Psoas muscle (tissue), 8 donors: ENCODE data around the gene IL17RB. TPM values are rescaled to one million over a fixed set of nuclear protein-coding genes. Genes with fewer than 3 reads are reported as not detected.

Source experiments
- ATAC-seq, 4 donors: fragments of 200-7000 bp; cut with Tn5 transposase; one replicate each; pipeline ENCODE4 v1.9.1; 2020; ENCODE audit warnings: moderate library complexity in 3 of 4, mild to moderate bottlenecking in 2 of 4
- DNase-seq, 2 donors: peaks; one replicate each; pipeline ENCODE4 v3.0.0-alpha.2; 2020
- H3K27ac ChIP-seq: fragments of 200-600 bp; one replicate; pipeline ENCODE4 v1.8.0; 2022
- H3K27me3 ChIP-seq, 3 donors: fragments of 200-600 bp in 1 of 3; one replicate each; pipeline versions ENCODE4 v1.6.1 to v1.8.0; 2013 to 2022; ENCODE audit warnings: low read length in 2 of 3, mild to moderate bottlenecking in 2 of 3, moderate library complexity in 1 of 3; ENCODE audit not compliant: insufficient read depth in 3 of 3
- H3K36me3 ChIP-seq, 2 donors: fragments of 200-600 bp in 1 of 2; one replicate each; pipeline versions ENCODE4 v1.6.1 to v1.8.0; 2013 to 2022; ENCODE audit warnings: low read depth in 1 of 2, mild to moderate bottlenecking in 1 of 2, moderate library complexity in 1 of 2; ENCODE audit not compliant: insufficient read depth in 1 of 2
- H3K4me1 ChIP-seq: fragments of 200-600 bp; one replicate; pipeline ENCODE4 v1.8.0; 2022
- H3K4me3 ChIP-seq: fragments of 200-600 bp; one replicate; pipeline ENCODE4 v1.8.0; 2022; ENCODE audit warnings: mild to moderate bottlenecking
- H3K9me3 ChIP-seq: fragments of 200-600 bp; one replicate; pipeline ENCODE4 v1.8.0; 2022
- CTCF ChIP-seq: fragments of 200-600 bp; IDR thresholded peaks from one replicate; pipeline ENCODE4 v1.8.0; 2022; ENCODE audit warnings: antibody characterized with exemption
- WGBS, 3 donors: extraction: QIAGEN DNeasy Blood & Tissue Kit; methylation state at CpG; one replicate each; pipeline versions ENCODE4 v1.1.6 to v1.1.7; 2013; 5-methylcytosine and 5-hydroxymethylcytosine counted together
- intact Hi-C, 2 donors: fragments of 100-400 bp; cut with DNase I; formaldehyde crosslinking; loops; one replicate each; pipeline versions ENCODE4 v1.11.0 to v1.14.2; 2022
- polyA plus RNA-seq, 3 donors: library from polyadenylated mRNA; stranded (reverse); fragments of 200-250 nt; gene quantifications; one replicate each; pipeline ENCODE4 v1.2.3, GENCODE V29; 2013
- total RNA-seq, 4 donors: library from RNA; stranded (reverse); fragmentation: NEBNext Ultra II Directional in 2 of 4; extraction: Animal tissue kit (Norgen Biotek cat#: 25700) in 2 of 4; gene quantifications; one replicate each; pipeline versions ENCODE4 v1.2.1 to v1.2.4, GENCODE V29; 2021 to 2023
- donor health status: healthy with polysubstance abuse.
- donor health status: DM: no; HTN: no; CAD: no; lungs with moderate emphysema.
- donor health status: Bipolar disorder and iron deficiency.
- donor health status: healthy.
- donor health status: DM: yes; HTN: yes; CAD: no.
- donor health status: DM: no; HTN: no; CAD: no.
- donor health status: DM: no; HTN: no; CAD: no.
- donor health status: DM: yes; HTN: yes; CAD: no.

The IL17RB gene
- total and polyA plus RNA-seq, 7 donors: 0.08 to 1.3 (median 0.96) TPM

GRCh38 chr3:53804697-53805462 lies 41.5 kb upstream of the IL17RB start:
- Histone ChIP-seq H3K27me3 (peaks cover 0 to 3% (median 0%) of the 10 kb centered on the region in 3 donors), H3K27ac (no peak overlapping the region), H3K9me3 (no peaks in the 10 kb centered on the region), H3K4me3 (no peak overlapping the region), H3K36me3 (no peaks in the 10 kb centered on the region), H3K4me1 (peaks cover 4% of the 10 kb centered on the region)
- WGBS, 3 donors: 74 to 82% (median 75%) methylated on average over 14 of the region's 14 CpGs
- ATAC-seq (no peak), DNase-seq (no peak)
- intact Hi-C loops: no loop called here
- no peak for TF ChIP-seq CTCF

- ATAC-seq: no peak
- H3K4me1 ChIP-seq: peaks cover 4% of the 10 kb centered on the region
- peaks cover 0 to 3% (median 0%) of the 10 kb centered on the region in 3 donors for H3K27me3 ChIP-seq
- 80 to 95% (median 93%) methylated on average over 3 to 4 of the region's 4 CpGs for WGBS, 3 donors
- no peaks in the 10 kb centered on the region for H3K9me3 ChIP-seq
- intact Hi-C loops: no loop called here
- H3K27ac ChIP-seq: no peak overlapping the region
- no peak overlapping the region for H3K4me3 ChIP-seq
- no peak for DNase-seq
- no peak for TF ChIP-seq CTCF
- H3K36me3 ChIP-seq: no peaks in the 10 kb centered on the region
Observed at GRCh38 chr3:53805463-53806159, 40.8 kb upstream of the IL17RB start.

GRCh38 chr3:53806182-53807116 lies 39.9 kb upstream of the IL17RB start:
- Histone ChIP-seq H3K27me3 (peaks cover 0 to 3% (median 0%) of the 10 kb centered on the region in 3 donors), H3K36me3 (no peaks in the 10 kb centered on the region), H3K4me3 (no peak overlapping the region), H3K9me3 (no peaks in the 10 kb centered on the region), H3K27ac (no peak overlapping the region), H3K4me1 (peaks cover 4% of the 10 kb centered on the region)
- intact Hi-C loops: no loop called here
- ATAC-seq: peak; percentile 61 to 89 (median 68)
- TF ChIP-seq CTCF: no peak
- 45 to 56% (median 47%) methylated on average over 10 of the region's 10 CpGs for WGBS, 3 donors
- DNase-seq: no peak

- 83 to 87% (median 86%) methylated on average over 15 of the region's 15 CpGs for WGBS, 3 donors
- Histone ChIP-seq H3K36me3 (no peaks in the 10 kb centered on the region), H3K4me1 (peaks cover 4% of the 10 kb centered on the region), H3K27ac (no peak overlapping the region), H3K9me3 (no peaks in the 10 kb centered on the region), H3K27me3 (peaks cover 0 to 3% (median 0%) of the 10 kb centered on the region in 3 donors), H3K4me3 (no peak overlapping the region)
- DNase-seq: no peak
- no peak for ATAC-seq
- no peak for TF ChIP-seq CTCF
- intact Hi-C loops: no loop called here
Observed at GRCh38 chr3:53807117-53807810, 39.1 kb upstream of the IL17RB start.
